ENCODE results near the gene FIGNL2.

GRCh38 chr12:51850965-51851299 lies 2.4 kb upstream of the FIGNL2 start:
- no peak for TF ChIP-seq CTCF (IDR thresholded peaks at IDR 0.05)
- no peak for TF ChIP-seq POLR2A (IDR thresholded peaks at IDR 0.05)
- TF ChIP-seq POLR2AphosphoS5 (IDR thresholded peaks at IDR 0.05; ENCODE audit: insufficient read depth in 1 of 2, low read depth in 1 of 2): no peak

Measured in vagina (tissue), 2 donors.